Measurements from ENCODE around the gene ONECUT1. TPM values are rescaled to one million over a fixed set of nuclear protein-coding genes. Genes with fewer than 3 reads are reported as not detected.

ONECUT1 gene
- total RNA-seq, 1 donor from 2014 or later = 184 TPM

DNA sequence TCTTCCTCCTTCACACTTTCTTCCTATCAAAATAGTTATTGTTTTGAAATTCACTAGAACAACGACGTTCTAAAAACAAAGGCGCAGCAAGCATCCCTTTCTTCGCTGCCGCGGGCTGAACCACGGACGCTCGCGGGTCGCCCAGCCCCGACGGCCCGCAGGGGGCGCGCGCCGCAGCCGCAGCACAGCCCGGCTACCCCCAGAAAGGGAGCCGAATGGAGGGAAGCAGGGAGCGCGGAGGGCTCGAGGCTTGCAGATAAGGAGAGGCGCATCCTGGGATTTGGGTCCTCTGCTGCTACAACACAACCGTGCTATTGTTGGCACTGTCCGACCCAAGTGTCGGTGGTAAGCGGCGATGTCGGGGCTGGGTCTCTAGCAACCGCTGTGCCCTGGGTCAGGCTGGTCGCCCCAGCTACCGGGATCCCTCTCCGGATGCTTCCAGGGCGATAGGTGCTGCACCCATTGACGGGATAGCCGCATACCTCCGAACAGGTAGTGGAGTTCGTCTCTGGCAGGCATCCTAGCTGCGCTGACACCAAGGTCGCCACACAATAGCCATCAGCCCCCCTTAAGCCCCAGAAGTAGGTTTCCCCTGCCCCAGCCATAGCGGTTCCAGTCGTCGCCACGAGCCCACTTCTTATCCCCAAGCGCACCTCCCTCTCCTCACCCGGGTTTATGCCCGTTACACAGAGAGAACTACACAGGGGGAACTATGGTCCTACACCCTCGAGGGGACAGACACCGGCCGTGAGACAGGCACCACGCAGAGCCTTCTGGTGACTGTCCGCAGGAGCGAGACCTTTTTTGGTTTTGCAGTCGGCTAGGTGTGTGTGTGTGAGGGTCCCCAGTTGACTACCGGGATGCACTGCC lies 6.0 kb downstream of the ONECUT1 start:
- DNase-seq (ENCODE audit: low spot score) = peak; percentile 37

DNA sequence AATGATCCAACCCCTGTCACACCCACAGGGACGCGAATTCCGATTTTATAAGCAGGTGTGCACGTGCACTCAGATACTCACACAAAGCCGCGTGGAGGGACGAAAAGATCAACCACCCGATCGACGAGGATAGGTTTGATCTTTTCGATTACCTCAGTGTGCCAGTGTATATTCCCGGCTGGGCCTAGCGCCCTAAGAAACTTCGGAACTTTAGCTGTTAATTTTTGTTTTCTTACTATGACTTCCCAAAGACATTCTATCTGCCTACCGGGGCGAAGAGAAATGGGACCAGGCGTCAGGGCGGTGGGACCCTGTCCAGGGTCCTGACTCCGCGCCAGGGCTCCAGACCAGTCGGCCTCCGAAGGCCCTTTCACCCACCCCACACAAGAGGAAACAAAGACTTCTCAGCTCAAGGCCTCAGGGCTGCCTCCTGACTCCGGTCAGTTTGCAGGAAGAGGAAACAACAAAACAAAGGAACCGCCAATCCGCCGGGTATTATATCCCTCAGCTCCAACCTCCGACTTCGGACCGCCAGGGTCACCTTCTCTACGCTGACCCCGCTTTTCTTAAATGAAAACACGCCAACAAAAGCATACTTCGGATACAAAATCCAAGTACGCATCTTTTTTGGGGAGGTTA lies 6.8 kb downstream of the ONECUT1 start:
- DNase-seq (ENCODE audit: low spot score) = peak; percentile 53

DNA sequence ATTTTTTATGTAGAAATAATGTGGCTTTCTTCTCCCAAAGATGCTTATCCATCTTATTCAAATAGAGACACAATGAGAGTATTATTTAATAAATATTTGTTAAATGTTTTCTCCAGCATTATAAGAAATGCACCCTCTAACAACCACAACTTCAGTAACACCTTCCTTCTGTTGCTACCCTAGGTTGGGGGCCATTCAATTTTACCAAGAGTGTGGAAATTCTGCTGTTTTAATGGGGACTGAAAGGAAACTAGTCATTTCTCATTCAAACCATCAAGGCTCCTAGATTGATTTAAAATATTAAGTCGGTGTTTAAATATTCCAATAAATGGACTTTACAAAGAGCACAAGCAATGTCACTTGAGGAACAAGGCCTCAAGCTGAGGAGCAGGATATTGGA lies 7.6 kb downstream of the ONECUT1 start:
- no peak for DNase-seq (ENCODE audit: low spot score)

GRCh38 chr15:52780172-52780980 lies 9.8 kb downstream of the ONECUT1 start:
- peak; percentile 83 for DNase-seq (ENCODE audit: low spot score)

GRCh38 chr15:52778457-52778856 lies 11.7 kb downstream of the ONECUT1 start:
- DNase-seq (ENCODE audit: low spot score) = no peak

- no peak for DNase-seq (ENCODE audit: low spot score)
Measured at GRCh38 chr15:52772766-52773165, 17.4 kb downstream of the ONECUT1 start.

GRCh38 chr15:52765785-52766184 lies 24.4 kb downstream of the ONECUT1 start:
- no peak for DNase-seq (ENCODE audit: low spot score)

- no peak for DNase-seq (ENCODE audit: low spot score)
Measured at GRCh38 chr15:52764731-52765130, 25.4 kb downstream of the ONECUT1 start.

GRCh38 chr15:52762621-52763020 lies 27.5 kb downstream of the ONECUT1 start:
- no peak for DNase-seq (ENCODE audit: low spot score)

DNA sequence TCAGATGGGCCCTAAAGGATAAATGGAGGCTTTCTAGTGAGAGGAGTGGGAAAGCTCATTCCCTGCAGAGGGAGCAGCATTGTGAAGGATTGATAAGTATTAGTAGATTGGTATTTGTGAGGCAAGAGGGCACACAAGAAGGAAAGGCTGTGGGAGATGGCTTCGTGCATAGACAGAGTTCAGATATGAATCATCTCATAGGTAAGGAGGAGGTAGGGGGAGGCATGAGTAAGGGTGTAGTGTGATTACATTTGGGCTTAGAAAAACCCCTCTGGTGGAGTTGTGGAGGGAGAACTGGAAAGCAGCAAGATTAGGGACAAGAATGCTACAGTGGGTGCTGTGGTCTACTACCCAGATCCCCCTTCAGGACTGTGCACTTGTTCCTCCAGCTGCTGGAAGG lies 29.6 kb downstream of the ONECUT1 start:
- DNase-seq (ENCODE audit: low spot score) = no peak

DNA sequence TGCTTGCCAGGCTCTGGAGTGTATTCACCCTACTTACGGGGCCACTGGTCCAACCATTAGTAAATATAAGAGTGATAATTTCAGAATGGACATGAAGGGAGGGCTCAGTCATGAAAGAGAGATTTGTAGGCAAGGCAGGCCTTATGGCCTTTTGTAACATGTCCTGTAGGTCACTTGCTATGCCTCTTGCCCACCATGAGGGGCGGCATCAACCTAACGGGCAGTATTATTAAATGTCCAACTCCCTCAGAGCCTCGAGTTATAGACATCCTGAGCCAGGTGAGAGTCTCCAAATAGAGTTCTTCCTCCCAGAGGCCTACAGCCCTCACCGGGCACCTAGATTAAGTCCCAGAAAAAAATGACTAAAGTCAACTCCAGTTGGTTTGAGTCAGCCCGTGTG lies 30.2 kb downstream of the ONECUT1 start:
- no peak for DNase-seq (ENCODE audit: low spot score)

DNA sequence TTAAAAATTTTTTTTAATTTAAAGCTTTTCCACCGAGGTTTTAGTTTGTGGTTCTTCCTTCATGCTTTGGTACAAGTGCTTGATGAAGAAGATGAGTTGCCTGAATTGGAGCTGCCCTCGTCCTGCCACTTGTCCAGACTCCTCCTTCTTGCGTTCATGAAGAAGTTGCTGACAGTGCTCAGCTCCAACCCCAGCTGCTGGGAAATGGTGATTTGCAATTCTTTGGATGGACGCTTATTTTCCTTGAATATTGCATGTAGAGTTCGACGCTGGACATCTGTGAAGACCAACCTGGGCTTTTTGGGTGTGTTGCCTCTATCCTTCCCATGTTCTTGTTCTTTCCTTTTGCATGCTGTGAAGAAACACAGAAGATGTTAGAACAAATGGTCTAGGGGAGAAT lies 32.6 kb downstream of the ONECUT1 start:
- DNase-seq (ENCODE audit: low spot score) = no peak

DNA sequence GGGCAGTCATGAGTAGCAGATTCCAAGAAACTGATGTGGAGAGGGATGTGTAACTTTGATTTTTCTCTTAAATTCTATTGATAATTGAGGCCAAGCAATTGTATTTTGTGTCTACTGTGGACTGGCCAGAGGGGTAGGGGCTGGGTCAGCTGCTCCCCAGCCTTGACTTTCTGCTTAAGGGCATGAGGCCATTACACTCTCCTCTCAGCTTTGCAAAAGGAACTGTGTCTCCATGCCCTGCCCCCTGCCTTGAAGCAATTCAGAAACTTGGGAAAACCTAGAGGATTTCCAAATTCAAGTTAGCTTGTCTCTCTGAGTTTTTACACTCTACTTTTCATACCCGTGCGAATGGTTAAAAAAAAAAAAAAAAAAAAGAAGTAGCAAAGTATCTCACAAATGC lies 38.6 kb downstream of the ONECUT1 start:
- no peak for DNase-seq (ENCODE audit: low spot score)

- no peak for DNase-seq (ENCODE audit: low spot score)
Measured at GRCh38 chr15:52749258-52749657, 40.9 kb downstream of the ONECUT1 start.

DNA sequence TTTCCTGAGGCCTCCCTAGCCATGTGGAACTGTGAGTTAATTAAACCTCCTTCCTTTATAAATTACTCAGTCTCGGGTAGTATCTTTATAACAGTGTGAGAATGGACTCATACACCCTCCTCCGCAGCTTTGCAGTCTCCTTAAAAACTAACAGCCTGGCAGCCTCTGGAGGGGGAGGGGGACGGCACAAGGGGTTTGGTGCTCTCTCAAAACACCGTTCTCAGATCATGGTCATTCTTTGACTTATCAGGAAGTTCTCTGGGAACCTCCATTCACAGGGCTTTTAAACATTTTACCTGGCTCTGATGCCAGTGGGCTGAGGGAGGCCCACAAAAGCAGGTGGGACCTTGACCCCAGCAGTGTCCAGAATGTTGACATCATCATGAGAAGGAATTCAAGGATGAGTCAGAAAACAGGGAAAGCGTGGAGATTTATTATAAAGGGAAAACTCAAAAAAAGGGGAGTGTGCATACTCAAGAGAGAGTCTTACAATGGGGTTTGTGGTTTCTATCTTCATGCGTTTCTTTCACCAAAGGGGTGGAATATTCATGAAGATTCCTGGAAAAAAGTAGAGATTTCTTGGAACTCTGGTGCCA lies 43.9 kb downstream of the ONECUT1 start:
- no peak for DNase-seq (ENCODE audit: low spot score)

- no peak for DNase-seq (ENCODE audit: low spot score)
Measured at GRCh38 chr15:52745326-52746161, 44.6 kb downstream of the ONECUT1 start.

DNA sequence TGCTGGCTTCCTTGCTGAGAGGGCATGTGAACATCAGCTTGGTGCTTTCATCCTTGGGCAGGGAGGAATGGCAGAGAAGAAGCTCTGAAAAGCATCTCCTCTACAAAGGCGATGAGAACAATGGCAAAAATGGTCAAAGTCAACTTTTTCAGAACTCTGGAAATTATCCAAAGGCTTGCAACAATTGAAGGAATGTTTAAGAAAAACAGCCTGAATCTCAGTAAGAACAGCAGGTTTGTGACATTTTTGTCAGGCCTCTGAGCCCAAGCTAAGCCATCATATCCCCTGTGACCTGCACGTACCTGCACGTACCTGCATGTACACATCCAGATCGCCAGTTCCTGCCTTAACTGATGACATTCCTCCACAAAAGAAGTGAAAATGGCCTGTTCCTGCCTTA lies 51.8 kb downstream of the ONECUT1 start:
- DNase-seq (ENCODE audit: low spot score) = no peak

DNA sequence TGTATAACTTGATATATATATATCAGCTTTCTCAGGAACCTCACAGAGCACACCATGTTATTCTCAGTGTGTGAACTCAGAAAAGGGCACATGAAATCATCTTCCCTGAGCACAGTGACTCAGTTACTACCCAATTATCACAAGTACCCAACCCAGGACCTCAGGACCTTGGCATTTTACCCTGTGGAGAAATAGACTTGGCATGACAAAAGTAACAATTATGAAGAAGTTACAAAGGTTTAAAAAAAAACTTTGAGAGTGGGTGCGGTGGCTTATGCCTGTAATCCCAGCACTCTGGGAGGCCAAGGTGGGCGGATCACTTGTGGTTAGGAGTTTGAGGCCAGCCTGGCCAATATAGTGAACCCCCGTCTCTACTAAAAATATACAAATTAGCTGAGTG lies 52.4 kb downstream of the ONECUT1 start:
- no peak for DNase-seq (ENCODE audit: low spot score)

DNA sequence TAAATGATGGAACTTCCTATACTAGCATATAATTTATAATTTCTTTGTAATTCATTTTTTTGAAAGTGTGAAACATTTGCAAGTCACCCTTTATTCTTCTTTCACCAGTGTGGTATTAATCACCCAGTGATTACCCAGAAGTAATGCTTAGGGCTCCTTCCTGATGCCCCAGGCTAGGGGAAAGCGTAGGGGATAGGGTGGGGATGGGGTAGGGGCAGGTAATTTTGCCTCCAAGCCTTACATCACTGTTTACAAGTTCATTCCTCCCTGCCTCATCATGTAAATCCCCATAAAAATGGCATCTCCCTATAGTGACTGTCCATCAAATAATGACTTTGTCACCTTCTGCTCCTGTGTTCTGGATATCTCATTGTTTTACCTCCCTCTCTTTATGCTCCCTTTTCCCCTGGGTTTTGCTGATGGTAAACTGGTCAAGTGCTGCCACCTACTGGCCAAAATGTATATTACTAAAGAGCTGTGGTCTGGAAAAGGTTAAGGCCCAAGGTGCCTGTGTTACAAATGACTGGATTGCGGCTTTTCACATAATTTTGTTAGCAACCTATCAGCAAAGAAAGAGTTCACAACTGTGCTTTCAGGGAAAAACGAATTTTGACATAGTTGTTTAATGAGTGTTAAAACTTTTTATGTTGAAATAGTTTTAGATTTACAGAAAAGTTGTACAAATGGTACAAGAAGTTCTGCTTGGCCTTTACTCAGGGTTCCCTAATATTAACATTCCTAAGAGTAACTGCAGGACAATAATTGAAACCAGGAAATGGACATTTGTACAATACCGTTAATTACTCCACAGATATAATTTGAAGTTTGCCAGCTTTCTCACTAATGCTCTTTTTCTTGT lies 54.7 kb downstream of the ONECUT1 start:
- DNase-seq (ENCODE audit: low spot score) = peak; percentile 79

DNA sequence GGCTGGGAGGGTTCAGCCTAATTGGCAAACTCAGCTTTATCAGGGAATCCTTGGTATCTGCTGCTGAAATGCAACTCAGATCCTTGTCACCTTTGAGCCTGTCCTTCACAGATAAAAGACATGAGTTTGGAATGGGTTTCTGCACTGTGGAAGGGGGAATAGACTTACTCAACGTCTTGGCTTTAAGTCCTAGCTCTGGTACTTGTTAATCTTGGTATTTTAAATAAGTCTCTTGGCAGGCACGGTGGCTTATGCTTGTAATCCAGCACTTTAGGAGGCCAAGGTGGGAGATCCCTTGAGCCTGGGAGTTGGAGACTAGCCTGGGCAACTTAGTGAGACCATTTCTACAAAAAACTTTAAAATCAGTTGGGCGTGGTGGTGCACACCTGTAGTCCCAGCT lies 55.8 kb downstream of the ONECUT1 start:
- DNase-seq (ENCODE audit: low spot score) = no peak
